ENCODE data around the gene VKORC1L1. TPM values are rescaled to one million over a fixed set of nuclear protein-coding genes. Genes with fewer than 3 reads are reported as not detected.
"Not testable (repeated sequence)": the region's sequence is repeated elsewhere in the genome, so short reads cannot be mapped to it uniquely, and the experiment has no call there.

Gene VKORC1L1
- total RNA-seq, 1 donor from 2014 or later, result 30.7 TPM

DNA sequence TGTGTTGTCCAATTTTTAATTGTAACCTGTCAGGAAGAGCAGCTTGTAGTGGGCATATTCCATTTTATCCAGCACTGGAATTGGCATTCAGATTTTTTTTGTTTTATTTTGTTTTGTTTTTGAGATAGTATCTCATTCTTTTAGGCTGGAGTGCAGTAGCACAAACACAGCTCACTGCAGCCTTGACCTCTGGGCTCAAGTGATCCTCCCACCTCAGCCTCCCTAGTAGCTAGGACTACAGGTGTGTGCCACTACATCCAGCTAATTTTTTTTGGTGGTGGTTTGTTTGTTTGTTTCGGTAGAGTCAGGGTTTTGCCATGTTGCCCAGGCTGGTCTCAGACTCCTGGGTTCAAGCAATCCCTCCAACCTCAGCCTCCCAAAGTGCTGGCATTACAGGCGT, 64.4 kb downstream of the VKORC1L1 start:
- DNase-seq (ENCODE audit: low read depth), result no peak

DNA sequence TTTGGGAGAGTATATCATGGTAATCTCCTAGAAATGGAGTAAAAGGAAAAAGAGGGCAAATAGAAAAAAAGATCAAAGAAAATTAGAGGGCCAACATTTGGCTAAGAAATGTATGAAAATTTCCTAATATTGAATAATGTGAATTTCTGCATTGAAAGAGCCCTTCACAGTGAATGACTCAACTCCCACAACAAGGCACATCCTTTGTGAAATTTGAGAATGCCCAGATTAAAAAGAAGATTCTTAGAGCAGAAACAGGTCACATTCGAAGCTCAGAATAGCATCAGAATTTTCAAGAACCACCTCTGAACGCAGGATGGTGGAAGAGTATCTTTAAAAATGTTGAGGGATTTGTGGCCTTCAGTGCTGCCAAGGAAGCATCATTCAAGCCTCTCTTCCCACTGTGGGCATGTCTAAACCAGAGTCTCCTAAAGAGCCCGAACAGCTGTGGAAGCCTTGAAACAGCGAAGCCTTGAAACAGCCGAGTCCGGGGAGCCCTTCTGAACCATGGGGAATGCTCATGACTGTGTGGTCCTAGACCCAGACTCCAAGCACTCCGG, 65.5 kb downstream of the VKORC1L1 start:
- no peak for DNase-seq (ENCODE audit: low read depth)

DNA sequence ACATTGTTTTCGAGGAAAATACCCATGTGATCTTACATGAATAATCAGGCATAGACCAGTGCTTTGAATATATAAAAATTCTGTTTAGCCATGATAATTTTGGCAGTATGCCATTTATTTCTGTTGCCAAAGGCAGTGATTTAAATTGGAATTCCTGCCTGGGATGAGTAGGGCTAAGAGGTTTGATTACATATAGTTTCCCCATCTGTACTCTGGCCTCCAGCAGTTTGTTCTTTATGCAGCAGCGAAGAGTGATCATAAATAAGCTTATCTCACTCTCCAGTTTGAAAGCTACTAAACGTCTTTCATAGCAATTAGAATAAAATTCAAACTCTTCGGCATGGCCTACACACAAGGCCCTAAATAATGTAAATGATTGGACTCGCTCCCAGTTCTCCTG, 72.9 kb downstream of the VKORC1L1 start:
- not testable (repeated sequence) for DNase-seq (ENCODE audit: low read depth)

DNA sequence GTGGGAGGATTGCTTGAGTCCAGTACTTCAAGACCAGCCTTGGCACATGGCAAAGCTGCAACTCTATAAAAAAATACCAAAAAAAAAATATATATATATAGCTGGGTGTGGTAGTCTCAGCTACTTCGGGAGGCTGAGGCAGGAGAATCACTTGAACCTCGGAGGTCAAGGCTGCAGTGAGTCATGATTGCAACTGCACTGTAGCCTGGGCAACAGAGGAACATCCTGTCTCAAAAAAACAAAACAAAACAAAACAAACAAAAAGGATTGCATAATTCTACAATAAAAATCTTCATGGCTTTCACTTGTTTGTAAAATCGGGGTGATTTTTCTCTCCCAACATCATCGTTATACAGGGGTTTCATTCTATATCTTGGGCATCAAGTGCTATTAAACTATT, 74.0 kb downstream of the VKORC1L1 start:
- DNase-seq (ENCODE audit: low read depth), result peak; percentile 68

DNA sequence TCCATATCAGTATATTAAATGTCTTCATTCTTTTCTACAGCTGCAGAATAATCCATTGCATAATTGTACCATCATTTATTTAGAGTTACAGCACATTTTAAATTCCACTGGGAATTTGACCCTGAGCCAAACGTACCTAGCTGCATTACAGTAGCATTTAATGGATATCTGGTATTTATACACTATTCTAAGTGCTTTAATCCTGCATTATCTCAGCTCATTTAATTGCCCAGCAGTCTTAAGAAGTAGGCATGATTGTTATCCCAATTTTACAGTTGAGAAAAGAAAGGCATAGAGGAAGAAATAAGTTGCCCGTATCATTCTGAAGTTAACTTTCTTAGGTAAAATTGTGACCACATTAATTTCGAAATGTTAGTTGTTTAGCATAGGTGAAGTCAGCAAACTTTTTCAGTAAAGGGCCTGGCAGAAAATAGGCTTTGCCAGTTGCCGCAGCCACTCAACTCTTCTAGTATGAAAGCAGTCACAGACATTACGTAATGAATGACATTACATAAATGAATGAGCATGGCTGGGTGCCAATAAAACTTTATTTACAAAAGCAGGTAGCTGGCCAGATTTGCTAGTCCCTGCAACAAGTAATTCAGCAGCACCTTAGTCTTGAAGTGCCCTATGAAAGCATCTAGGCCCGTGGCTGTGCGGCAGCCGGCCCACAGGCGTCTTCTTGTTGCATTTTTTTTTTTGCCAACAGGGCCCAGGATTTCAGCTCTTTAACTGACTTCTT, 79.1 kb downstream of the VKORC1L1 start:
- DNase-seq (ENCODE audit: low read depth), result peak; percentile 25

DNA sequence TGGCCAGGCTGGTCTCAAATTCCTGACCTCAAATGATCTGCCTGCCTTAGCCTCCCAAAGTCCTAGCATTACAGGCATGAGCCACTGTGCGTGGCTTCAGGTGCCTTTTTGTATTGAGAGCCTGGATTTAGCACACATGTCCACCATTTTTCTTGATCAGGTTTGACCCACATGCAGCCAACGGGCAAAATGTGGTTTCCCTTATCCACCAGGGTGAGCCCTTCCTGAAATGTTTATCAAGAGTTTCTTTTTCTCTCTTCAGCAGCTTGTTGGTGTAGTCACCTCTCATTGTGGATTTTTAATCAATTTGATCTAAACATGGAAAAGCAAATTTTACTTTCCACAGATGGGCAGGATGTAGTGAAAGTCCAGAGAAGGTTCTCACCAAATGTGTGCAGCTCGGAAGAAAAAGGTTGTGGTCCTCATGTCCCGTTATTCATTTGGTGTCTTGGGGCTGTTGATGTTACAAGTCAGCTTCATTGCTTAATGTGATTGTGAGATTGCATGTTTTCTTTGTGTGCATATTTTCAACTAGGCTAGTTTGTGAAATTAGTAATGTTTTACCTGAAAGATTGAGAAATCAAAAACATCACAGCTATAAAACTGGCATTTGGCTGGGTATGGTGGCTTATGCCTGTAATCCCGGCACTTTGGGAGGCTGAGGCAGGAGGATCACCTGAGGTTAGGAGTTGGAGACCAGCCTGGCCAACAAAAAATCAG, 80.3 kb downstream of the VKORC1L1 start:
- DNase-seq (ENCODE audit: low read depth), result peak; percentile 16

DNA sequence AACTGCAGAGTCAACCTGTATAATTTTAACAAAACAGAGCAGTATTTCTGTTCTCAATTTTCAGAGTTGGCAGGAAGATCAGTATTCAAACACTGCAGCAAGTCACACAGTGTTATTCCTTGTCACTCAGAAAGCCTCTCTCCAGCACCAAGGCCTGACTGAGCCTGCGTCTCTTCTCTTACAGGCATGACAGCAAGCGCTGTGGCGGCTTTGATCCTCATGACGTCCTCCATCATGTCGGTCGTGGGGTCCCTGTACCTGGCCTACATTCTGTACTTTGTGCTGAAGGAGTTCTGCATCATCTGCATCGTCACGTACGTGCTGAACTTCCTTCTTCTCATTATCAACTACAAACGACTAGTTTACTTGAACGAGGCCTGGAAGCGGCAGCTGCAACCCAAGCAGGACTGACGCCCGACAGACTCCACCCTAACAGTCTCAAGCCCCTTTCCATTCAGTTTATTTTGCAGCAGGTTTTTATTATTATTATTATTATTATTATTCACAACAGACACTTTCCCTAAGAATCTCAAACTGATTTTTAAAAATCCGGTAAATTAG, 81.1 kb downstream of the VKORC1L1 start:
- no peak for DNase-seq (ENCODE audit: low read depth)

DNA sequence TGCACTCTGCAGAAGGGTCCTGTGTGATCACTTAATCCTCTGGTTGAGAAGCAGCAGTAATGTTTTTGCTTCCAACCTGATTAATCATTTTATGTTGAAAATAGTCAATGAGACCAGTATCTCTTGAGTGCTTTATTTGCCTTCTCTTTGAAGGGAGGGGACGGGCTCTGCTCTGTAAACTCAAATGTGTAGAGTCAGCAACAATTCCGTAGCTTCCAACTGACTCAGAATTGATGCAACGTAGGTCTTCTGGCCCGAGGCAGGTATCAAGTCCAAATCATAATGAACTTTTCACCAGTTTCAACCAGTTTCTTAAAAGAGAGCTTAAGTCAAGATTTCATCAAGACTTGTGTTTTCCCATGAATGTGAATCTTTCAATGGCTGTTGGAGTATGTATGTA, 82.8 kb downstream of the VKORC1L1 start:
- DNase-seq (ENCODE audit: low read depth), result no peak

DNA sequence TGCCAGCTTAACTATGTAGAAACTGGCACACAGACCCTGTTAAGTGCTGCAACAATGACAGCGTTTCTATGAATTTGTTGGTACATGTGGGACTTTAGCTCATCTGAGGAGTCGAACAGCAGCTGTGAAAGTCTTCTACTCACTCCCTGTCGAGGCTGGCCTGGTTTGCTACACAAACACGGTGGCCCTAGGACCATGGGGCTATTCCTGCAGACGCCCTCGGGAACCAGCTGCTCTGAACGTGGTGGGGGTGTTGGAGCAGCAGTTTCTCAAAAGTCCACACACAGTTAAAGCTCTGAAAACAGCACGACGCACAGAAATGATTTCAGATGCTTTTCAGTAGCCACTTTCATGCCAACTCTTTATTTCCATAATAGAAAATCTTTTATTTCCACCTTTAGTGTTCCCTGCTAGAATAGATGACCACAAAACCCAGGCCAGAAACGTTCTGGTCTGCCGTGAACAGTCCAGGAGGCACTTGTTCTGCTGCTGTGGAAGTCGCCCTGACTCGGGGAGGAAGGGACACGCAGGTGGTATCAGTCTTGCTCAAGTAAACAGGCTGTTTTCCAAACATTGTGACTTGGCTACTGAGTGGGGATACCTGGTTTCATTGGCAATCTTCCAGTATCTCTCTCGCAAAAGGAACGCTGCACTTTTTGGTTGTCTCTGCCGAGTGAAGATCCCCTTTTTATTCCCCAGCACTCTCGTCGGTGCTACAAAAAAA, 87.6 kb downstream of the VKORC1L1 start:
- DNase-seq (ENCODE audit: low read depth), result no peak

DNA sequence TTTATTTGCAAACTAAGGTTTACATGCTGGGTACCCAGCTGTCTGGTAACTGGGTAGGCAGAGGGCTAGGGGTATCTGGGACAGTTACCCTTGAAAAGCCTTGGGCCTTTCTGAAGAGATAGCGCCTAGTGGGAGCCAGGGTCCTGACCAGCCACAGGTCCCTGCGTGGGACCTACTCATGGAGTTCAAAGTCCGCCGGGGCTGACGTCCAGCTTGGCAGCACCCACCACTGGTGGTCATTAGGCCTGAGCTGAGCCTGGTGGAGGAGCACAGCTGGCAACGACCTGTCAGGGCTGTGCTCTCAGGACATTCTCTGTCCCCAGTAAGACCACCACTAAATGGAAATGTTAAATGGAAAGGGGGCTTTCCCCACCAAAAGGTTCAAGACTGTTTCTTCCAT, 89.2 kb downstream of the VKORC1L1 start:
- DNase-seq (ENCODE audit: low read depth), result no peak

DNA sequence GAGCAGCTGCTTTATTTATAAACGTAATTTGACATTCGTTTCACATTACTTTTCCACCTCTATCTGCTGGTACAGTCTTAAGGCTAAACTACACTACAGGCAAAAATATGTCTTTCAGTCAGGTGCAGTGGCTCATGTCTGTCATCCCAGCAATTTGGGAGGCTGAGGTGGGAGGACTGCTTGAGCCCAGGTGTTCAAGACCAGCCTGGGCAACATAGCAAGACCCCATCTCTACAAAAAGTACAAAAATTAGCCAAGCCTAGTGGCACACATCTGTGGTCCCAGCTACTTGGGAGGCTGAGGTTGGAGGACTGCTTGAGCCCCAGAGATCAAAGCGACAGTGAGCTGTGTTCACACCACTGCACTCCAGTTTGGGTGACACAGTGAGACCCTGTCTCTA, 91.8 kb downstream of the VKORC1L1 start:
- DNase-seq (ENCODE audit: low read depth), result not testable (repeated sequence)

DNA sequence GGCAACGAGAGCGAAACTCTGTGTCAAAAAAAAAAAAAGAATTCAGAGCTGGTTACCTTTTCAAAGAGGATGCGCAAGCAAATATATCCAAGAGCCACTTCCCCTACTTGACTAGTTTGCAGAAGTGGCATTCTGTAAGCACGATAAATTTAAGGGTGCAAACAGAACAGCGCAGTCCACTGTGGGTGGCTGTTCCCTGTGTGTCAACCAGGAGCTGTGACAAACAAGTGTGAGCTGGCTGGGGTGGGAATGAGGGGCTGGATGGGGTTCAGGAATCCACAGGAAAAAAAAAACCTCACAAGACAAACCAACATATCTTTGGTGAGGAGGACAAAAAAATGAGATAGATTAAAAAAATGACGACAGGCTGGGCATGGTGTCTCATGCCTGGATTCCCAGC, 93.3 kb downstream of the VKORC1L1 start:
- DNase-seq (ENCODE audit: low read depth), result no peak

DNA sequence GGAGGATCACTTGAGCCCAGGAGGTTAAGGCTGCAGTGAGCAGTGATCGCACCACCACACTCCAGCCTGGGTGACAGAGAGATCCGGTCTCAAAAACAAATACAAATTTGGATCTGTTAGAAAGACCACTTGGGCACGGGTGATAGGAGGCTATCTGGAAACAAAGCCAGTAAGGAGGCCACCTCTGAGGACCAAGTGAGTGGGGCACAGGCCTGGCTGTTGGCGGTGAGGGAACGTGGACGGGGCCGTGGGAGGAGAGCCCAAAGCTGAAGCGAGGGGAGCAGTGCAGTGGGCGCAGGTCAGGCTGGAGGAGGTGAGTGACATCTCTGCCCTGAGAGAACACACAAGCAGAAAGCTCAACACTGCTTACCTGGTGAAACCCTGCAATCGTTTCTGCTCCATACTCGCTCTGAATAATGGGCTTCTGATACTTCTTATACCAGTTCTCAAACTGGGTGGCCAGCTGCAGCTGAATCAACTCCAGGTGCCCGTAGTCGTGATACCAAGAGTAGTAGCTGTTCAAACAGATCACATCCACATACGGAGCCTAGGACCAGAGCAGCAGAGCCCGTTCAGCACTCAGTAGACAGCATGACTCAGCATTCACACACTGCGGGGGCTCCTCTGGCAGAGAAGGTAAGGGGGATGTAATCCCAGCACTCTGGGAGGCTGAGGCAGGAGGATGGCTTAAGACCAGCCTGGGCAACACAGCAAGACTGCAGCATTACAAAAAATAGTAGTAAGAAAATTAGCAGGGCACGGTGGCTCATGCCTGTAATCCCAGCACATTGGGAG, 94.7 kb downstream of the VKORC1L1 start:
- DNase-seq (ENCODE audit: low read depth), result no peak

DNA sequence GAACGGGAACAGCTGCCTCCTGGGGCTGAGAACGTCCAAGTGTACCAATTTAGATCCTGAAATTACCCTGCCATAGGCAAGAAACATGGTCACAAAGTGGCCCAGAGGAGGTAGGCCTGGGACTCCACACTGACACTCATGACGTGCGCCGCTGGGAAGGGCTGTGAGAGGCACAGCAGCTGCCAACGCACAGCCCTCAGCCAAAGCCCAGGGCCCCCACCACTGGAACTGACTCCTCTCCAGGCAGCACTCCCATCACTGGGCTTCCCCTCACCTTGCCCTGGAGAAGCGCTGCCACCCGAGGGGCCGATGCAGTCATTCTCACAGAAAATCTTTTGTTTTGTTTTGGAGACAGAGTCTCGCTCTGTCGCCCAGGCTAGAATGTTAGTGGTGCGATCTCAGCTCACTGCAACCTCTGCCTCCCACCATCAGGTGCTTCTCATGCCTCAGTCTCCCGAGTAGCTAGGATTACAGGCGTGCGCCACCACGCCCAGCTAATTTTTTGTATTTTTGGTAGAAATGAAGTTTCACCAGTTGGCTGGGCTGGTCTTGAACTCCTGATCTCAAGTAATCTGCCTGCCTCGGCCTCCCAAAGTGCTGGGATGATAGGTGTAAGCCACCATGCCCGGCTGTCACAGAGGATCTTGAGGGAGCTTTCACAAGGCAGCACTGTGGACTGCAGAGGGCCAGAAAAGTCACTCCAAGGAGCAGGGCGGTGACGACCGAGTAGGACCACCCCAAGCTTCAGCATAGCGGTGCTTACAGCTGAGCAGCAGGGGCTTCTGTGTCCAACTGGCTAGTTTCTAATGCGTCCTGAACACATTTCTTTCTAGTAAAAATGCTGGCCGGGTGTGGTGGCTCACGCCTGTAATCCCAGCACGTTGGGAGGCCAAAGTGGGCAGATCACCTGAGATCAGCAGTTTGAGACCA, 95.6 kb downstream of the VKORC1L1 start:
- DNase-seq (ENCODE audit: low read depth), result no peak

DNA sequence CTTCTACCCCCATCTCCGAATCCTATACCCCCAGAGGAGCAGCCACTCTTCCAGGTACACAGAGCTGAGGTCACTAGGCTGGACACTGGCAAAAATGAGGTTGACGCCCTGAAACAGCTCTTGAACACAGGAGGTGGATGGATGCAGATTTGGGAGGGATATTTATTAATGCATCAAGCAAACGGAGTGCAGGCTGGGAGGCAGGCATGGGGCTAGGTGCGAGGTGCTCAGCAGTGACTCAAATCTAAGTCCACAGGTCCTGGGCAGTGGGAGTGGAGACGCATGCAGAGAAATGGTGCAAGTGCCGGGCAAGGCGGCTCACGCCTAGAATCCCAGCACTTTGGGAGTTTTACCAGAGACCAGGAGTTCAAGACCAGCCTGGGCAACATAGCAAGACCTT, 98.1 kb downstream of the VKORC1L1 start:
- no peak for DNase-seq (ENCODE audit: low read depth)

DNA sequence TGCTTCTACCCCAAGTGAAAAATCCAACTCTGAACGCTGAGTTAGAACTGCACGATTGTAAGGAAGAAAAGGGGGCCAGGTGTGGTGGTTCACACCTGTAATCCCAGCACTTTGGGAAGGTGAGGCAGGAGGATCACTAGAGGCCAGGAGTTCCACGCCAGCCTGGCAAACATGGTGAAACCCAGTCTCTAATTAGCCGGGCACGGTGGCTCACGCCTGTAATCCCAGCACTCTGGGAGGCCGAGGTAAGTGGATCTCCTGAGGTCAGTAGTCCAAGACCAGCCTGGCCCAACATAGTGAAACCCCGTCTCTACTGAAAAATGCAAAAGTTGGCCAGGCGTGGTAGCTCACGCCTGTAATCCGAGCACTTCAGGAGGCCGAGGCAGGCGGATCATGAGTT, 100.1 kb downstream of the VKORC1L1 start:
- DNase-seq (ENCODE audit: low read depth), result no peak

DNA sequence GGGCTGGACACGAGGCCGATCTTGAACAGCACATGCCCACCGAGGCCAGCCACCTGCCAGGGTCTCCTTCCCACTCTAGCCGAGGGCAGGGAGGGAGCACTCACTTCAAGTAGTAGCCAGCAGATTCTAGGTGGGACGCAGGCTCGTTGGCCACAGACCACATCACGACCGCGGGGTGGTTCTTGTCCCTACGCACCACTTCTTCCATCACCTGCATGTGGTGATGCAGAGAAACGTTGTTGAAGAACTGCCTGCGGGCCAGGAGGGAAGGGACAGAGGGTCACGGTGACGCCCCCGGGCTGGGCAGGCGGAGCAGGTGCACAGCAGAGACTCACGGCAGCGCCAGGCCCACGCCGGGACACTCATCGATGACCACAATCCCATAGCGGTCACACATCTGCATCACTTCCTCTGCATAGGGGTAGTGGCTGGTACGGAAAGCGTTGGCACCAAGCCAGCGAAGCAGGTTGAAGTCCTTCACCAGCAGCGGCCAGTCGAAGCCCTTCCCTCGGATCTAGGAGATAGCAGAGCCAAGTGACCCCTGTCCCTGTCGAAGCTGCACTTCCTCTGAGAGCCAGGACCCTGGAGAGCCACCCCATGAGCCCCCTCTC, 101.4 kb downstream of the VKORC1L1 start:
- DNase-seq (ENCODE audit: low read depth), result no peak

DNA sequence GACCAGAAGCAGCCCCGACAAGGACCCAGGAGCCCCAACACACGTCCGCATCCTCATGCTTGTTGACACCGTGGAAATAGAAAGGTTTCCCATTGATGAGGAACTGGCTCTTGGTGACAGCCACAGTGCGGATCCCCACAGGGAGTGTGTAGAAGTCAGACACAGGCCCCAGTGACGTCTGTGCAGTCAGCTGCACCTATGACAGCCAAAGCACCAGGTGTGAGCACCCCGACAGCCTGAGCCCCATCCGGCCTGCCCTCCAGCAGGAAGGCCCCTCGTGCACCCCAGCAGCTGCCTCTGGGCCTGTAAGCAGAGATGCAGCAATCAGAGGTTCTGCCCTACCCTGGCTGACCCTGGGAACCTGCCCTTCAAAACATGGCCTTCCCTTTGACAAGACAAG, 102.0 kb downstream of the VKORC1L1 start:
- DNase-seq (ENCODE audit: low read depth), result no peak

DNA sequence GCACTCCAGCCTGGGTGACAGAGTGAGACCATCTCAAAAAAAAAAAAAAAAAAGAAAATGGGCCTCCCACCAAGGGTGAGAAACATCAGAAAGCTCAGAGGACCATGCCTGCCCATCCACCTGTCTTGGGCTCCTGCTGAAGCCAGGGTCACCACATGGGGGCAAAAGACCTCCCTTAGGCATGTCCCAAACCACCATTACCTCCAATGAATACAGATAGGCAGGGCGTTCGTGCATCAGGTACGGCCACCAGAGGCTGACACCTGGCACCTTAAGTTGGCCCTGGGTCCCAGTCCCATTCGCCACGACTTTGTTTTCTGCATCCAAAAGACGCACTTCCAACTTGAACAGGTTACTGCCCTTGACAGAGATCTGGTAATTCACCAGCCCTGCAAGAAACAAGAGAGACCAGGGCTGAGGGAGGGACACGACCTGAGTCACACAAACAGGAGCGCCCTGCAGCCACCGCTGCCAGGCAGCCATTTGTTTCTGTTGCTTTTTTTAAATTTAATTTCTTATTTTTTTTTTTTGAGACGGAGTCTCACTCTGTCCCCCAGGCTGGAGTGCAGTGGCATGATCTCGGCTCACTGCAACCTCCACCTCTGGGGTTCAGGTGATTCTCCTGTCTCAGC, 103.1 kb downstream of the VKORC1L1 start:
- no peak for DNase-seq (ENCODE audit: low read depth)
